ENCODE results near the gene JAZF1.
"Not testable (repeated sequence)": the region's sequence is repeated elsewhere in the genome, so short reads cannot be mapped to it uniquely, and the experiment has no call there.

JAZF1 gene

DNA sequence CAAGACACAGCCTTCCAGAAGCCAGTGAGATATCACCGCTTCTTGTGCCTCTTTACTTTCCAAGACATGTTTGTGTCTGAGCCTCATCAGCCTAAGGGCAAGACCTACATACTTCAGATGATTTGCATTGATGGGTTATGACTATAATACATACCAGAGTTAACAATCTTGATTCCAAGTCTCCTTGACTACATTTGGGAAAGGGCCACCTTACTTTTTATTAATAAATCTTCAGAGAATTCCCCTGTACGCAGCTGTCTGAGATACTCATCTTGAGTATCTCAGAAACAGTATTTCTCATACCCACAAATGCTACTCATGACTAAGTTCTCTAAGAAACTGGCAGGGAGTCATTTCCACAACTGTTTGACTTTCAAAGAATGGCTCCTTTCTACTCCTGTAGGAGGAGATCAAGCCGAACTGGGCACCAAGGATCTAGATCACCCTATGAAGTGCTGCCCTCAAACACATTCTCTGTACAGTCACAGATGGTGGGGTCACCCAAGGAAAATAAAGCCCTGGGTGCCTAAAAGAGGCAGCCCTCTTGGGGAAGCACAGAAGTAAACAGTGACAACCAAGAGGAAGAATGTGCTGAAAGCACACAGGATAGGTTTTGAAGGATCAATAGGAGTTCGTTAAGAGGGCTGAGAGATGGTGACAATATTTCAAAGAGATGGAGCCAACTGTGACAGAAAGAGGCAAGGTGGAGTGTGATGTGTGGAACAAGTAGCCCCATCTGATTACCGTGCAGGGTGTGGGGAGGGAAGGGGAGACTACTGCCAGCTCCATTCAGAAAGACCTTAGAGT lies 138.9 kb downstream of the JAZF1 start:
- peak; percentile 93 for DNase-seq (ENCODE audit: low spot score)

DNA sequence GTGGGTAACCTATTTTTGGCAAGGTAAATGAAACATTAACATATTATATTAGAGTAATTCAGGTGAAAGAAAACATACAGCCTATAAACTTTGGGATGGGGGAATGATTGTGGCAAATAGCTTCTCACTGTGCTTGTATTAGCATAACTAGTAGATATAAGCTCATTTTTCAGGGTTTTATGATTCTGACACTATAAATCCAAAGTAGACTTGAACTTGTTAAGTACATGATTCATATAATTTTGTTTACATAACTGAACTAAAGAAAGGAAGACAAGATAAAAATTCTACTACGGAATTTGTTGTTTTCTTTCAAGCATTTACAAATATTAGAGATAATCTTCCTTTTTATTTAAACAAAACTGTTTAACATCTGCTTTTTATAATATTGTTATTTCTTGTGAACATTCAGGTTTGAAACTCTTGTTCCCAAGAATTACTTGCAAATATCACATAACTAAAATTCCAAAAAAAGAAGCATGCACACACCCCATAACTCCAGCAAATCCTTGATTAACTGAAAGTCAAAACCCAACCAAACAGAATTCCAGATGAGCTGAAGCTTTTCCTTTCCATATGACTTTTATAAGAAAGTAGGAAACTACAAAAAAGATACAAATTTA lies 142.3 kb downstream of the JAZF1 start:
- no peak for DNase-seq (ENCODE audit: low spot score)

DNA sequence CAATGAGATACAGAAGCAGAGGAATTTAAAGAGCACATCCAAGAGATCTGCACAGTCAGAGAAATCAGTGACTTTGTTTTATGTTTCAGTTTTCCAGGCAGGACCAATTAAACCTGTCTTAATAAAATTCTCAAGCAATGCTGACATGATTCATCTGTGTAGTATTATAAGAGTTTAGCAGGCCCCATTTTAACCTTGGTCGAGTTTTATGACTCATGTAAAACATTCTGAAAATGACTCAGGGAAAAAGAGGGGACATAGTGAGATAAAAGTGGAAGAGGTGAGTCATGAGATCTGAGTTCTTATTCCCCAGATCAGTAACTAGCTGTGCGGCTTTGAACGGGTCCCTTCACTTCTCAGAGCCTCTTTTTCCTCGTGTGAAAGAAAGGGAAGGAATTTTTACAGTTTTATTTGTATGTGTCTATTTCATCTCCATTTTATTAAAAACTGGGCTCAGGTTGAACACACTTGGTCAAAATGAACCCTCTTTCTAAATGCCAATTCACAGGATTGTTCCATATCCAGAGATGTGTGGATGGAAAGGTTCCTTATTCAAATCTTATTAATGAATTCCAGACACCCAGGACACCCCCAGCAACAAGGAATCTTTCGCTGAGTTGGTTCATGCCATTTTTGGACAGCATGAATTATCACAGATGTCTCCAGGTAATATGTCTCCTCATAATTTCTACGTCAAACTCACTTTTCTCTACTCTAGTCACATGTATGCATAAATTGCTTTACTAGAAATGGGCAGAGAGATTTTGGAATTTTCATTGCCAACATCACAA lies 143.2 kb downstream of the JAZF1 start:
- peak; percentile 98 for DNase-seq (ENCODE audit: low spot score)

DNA sequence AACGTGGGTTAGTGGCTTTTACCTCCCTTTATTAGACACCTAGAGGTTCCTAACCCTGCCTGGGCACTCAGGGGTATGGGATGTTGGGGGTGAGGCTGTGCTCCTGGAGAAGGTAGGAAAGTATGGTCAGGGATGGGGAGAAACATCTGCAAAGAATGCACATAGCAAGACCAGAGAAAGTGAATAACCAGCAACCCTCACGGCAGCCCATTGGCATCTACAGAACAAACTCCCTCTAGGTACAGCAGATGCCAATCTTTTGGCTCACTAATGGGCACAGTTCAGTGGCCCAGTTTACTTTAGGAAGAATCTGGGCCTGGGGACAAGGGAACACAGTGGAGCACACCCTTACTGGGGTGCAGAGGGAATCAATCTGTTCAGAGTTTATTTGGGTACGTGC lies 143.9 kb downstream of the JAZF1 start:
- peak; percentile 57 for DNase-seq (ENCODE audit: low spot score)

DNA sequence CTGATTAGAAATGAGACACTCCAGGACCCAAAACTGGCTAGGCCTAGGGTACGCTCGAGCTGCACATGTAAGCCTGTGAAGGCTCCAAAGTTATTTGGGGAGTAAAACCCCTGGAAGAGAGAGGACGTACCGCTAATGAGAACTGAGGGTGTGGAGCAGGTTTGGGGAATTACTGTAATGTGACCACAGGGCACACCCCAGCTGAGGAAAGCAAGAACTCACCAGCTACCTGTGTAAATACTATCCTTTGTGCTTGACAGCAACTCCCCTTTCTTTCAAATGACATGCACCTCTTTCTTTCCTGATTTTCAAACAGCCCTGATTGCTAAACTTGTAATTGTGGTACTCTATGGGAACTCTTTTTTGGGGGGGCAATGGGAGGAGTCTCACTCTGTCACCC lies 147.2 kb downstream of the JAZF1 start:
- DNase-seq (ENCODE audit: low spot score): no peak

DNA sequence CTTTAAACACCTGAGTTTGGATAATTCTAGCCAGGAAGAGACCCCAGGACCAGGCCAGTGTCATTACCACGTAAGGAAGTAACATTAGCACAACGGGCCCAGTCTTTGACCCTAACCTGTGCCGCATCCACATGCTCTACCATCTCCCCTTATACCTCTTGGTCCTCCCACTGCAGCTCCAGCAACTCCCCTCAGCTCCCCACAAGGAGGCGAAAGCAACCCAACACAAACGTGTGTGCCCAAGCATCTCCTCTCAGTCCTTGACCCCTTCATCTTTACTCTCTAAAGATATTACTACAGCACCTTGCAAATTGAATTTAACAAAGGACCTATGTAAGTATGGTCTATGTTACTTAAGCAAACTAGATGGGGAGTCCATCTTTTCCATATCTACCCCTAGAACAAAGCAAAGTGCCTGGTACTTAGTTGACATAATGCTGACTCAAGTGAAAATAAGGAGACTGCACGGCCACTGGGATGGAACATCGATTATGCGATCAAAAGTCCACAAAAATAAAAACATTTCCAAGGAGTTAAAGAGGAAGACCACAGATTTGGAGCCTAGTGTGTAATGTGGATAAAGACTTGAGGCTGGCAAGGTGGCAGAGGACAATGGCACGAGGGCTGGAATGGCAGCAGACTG lies 147.7 kb downstream of the JAZF1 start:
- no peak for DNase-seq (ENCODE audit: low spot score)

DNA sequence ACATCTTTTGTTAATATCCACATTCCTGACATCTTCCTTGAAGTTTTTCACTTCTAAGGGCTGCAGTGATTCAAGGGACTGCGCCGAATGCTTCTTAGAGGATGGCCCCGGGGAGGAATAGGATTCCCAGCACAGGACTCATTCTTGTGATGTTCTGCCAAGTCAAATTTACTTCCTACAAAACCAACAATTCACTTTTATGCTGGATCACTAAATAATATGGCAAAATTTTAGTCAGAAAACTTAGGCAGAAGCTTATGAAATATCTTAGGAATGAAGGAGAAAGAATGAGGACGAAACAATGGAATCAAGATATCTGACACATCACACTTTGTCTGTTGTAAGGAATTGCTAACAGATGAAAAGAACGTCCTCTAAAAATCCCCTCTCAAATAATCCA lies 151.5 kb downstream of the JAZF1 start:
- DNase-seq (ENCODE audit: low spot score): no peak

DNA sequence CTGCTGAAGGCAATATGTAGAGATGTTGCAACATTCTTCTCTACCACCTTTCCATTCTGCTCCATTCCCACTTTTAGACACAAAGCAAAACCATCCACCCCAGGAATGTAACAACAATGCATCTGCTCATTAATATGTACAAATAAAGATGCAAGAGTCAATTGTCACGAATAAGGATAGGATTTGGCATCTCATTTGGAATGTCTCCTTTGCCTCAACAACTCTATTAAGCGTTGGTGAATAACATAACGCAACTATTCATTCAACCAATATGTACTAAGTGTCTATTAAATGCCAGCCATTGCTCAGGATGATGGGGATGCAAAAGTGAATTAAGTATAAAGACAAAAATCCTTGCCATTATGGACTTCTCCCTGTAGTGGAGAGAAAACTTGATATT lies 152.1 kb downstream of the JAZF1 start:
- DNase-seq (ENCODE audit: low spot score): no peak

DNA sequence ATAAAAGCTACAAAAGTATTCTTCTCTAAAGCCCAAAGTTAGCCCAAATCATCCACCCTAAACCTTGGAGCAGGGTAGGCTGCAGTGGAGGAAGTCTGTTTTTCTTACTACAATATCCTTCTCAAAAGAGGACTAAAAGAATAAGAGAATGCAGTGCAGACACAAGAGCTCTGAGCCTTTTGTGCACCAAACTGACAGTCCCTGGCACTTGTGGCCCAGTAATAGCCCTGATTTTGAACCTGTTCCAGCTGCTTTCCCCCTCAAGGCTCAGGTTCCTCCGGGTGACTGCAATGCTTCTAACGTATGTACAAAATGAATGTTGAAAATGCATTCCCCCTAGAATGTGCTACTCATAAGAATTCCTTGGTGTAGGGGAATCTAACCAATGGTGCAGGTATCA lies 154.4 kb downstream of the JAZF1 start:
- no peak for DNase-seq (ENCODE audit: low spot score)

DNA sequence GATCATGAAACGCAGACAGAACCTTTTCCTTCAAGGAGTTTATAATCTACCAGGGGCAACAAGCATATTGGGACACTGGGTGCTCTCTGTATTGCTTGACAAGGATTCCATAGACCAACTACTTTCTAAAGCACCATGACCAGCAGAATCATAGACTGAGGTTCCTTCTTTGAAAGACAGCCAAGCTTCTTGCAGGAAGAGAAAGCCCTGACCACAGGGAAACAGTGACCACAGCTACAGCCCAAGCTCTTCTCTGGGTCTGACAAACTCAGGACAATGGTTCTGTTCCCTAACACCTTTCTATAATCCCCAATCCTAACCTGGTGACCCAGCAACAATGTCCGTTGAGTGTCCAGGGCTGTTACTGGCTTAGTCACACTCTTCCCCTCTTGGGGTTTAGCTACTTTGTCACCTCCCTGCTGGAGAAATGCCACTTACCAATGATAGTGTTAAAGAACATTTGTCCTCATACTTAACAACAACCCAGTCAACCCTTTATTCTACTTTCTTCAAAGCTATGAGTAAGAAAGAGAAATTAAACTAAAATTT lies 155.7 kb downstream of the JAZF1 start:
- no peak for DNase-seq (ENCODE audit: low spot score)

DNA sequence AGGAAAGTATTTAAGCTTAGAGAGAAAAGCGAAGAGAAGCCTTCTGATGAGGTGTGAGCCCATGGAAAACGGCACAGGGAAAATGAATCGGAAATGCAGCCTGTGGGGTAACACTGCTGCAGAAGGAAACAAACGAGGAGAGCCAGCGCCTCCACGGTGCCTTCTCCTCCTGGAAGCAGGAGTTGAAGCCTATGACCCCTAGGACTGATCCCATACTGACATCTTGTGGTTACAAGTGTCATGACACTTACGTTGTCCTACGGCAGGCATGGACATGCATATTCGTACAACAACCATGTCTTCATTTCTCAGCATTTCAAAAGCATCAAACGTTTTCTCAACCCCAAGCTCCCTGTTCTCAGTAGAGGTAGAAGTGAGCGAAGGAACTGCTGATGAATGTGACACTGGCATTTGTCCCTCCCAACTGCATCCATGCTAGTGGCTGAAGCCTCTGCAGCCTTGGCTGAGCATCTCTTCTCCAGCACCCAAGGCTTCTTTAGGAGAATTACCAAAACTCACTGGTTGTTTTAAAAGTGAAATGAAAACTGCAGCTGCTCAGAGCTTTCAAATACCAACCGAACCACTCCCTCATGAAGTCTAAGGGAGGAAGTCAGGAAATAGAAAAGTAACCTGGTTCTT lies 160.2 kb downstream of the JAZF1 start:
- DNase-seq (ENCODE audit: low spot score): peak; percentile 84

DNA sequence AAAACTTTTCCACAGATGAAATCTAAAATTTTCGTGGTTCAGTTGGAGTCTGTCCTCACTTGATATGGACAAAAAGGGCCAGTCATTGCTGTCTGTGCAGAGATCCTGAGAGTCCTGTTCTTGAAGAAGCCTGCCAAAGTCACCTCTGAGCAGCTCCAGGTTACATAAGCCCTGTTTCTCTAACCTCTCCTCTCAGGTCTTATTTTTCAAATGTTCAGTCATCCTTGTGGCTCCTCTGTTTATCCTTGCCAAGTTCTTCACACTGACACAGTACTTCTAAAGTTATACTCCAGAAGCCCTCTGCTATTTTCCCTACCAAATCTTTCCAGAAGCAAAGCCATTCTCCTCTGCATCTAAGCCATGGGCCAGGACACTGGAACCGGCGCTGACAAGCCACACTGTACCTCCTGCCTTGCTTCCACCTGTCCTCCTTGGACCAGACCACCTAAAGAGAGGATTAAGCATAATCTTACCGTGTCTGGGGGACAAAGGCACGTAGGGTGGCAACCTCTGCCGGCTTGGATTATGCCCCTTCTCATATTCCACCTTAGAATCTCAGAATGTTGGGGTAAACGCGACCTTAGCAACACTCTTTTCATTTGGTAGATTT lies 161.6 kb downstream of the JAZF1 start:
- DNase-seq (ENCODE audit: low spot score): no peak

DNA sequence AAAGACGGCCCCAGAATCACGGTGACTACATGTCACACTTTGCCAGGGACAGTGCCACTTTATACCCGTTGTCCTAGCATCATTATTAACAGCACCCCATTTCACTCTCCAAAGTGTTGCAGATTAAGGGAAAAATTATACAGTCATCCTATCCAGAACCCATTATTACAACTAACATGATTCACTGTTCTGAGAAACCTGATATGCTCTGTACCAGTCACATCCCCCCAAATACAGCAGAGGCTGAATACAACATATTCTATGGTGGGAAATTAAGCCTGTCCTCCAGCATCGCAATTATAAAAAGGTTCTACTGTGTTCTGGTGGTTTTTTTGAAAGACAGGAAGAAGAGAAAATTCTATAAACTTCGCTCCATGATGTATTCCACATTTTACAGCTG lies 162.1 kb downstream of the JAZF1 start:
- DNase-seq (ENCODE audit: low spot score): no peak

DNA sequence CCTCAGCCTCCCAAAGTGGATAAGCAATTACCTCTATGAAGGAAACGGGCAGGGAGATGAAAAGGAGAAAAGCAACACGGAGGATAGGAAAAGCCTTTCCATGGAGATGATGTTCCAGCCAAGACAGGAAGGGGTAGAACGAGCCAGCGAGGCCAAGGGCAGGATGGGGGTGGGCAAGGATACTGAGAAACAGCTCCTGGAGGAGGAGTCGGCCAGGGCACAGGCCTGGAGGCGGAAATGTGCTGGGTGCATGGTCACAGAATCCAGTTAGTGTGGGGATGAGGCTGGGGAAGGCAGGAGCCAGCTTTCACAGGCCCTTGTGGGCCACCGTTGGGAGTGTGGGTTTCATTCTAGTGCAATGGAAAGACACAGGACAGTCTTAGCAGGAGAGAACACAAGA lies 162.6 kb downstream of the JAZF1 start:
- DNase-seq (ENCODE audit: low spot score): no peak

DNA sequence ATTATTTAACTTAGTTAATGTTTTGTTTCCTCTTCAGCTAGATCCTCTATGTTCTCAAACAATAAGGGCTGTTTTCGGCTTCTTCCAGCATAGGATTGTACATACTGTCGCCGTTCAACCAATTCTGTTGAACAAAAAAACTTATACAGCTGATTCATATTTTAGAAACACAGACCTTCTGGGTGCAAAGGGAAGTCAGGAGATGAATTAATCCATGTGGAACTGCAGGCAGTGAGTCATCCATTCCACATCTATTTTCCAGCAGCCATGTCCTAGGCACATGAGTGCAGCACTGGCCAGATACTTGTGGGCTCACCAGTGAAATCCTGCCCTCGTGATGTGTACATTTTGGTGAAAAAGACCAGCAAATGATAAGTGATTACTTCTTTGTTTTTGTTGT lies 163.2 kb downstream of the JAZF1 start:
- DNase-seq (ENCODE audit: low spot score): peak; percentile 78

DNA sequence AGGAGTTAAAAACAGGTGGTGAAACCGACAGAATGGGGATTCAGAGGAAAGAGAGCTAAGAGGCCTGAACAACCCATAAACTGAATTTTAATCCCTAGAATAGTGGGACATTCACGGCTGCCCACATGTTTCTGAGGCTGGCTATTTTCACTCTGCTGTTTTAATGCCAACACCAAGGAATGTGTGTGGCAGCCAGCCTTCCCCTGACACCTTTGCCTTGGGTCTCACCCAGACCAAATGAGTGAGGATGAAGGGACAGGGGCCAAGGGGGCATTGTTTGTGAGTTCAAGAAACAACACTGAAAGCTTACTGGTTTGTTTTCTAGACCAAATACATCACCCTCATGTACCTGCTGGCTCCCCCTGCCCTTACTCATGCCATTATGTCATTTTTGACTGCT lies 164.3 kb downstream of the JAZF1 start:
- DNase-seq (ENCODE audit: low spot score): no peak

DNA sequence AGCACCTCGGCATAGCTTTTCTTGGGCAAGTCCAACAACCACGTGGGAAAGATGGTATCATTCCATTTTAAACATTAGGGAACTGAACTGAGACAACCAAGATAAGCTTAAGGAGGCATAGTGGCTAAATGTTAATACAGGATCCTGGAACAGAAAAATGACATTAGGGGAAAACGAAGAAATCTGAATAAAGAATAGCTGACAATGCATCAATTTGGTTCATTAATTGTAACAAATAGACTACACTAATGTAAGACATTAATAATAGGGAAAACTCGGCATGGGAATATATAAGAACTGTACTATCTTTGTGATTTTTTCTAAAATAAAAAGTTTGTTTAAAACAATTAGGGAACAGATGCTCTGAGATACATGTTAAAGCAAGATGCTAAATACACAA lies 165.4 kb downstream of the JAZF1 start:
- no peak for DNase-seq (ENCODE audit: low spot score)

DNA sequence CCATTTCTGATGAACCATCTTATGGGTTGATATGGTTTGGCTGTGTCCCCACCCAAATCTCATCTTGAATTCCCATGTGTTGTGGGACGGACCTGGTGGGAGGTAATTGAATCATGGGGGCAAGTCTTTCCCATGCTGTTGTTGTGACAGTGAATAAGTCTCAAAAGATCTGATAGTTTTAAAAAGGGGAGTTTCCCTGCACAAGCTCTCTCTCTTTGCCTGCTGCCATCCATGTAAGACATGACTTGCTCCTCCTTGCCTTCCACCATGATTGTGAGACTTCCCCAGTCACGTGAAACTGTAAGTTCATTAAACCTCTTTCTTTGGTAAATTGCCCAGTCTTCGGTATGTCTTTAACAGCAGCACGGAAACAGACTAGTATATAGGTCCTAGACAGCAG lies 166.3 kb downstream of the JAZF1 start:
- DNase-seq (ENCODE audit: low spot score): not testable (repeated sequence)

DNA sequence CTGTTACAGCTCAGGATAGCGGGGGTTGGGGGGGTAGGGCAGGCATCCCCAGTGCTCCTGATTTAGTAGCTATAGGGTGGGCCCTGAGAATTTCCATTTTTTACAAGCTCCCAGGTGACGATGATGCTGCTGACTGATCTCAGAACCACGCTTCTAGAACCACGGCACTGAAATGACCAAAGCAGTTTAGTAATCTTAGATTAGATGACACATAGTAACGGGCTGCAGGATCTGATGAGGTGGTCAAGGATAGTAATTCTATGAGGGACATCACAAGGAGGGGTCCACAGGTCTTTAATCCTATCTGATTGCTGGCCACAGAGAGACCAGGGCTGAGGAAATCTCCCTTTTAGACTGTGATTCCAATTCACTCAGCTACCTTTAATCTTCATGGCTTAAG lies 167.2 kb downstream of the JAZF1 start:
- no peak for DNase-seq (ENCODE audit: low spot score)

DNA sequence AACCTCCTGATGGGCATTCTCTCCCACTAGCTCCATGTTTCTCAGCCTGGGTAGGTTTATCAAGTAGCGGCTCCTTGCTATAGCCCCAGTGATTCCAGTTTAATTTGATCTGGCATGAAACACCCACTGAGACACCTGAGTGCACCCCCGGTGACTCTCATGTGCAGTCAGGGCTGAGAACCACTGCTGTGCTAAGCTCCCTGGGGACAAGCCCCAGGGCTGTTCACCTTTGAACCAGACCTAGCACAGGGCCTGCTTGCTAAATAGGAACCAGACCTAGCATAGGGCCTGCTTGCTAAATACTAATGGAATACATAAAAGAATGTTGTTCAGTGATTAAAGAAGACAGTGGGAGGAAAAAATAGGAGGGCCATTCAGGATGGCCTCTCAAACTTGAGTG lies 167.6 kb downstream of the JAZF1 start:
- DNase-seq (ENCODE audit: low spot score): no peak

DNA sequence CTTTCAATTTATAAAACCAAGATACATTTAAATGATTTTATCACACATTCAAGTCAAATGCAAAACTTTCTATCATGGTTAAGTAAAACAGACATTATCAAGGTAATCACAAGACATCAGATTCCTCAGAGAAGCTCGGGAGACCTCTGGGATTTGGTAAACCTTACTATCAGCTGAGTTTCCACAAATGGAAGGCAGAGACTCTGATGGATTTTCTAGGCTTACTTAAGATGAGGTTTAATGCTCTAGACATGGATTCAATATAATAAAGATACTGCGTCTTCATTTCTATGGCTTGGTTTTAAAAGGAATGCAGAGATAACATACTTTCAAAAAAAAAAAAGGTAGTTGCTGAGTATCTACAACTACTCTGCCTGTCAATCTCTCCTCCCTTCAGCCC lies 171.7 kb downstream of the JAZF1 start:
- DNase-seq (ENCODE audit: low spot score): no peak

Data from kidney tubule cell (primary cell).